Measurements from ENCODE around the gene ADAP1.

Gene ADAP1

DNA sequence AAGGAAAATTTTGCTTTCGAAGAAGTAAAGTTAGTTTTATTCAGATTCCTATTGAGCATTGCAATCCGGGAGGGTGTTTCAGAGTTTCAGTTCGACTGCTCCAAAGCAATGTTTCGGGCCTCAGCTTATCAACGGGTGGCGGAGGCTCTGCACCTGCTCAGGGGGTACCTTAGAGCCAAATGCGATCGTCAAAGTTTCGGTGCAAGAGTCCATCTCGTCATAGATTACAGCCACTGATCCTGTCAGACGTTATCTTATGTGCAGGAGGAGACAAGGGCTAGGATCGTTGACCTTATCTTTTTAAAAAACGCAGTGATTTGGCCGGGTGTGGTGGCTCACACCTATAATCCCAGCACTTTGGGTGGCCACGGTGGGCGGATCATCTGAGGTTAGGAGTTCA, 24.7 kb upstream of the ADAP1 start:
- no peaks in the 10 kb centered on the region for H3K27me3 ChIP-seq (ENCODE audit: insufficient read depth, low read length)
- no peaks in the 10 kb centered on the region for H3K36me3 ChIP-seq (ENCODE audit: insufficient read depth, low read length)
- no peak overlapping the region for H3K4me3 ChIP-seq (ENCODE audit: low read depth, low read length)
- H3K27ac ChIP-seq (ENCODE audit: low read depth, low read length), result no peak overlapping the region
- no peaks in the 10 kb centered on the region for H3K4me1 ChIP-seq (ENCODE audit: control insufficient read depth, insufficient read depth, low read length, unreplicated experiment)
- no peak overlapping the region for H2AFZ ChIP-seq (ENCODE audit: low read length, unreplicated experiment)
- peaks cover 11% of the 10 kb centered on the region for H3K79me2 ChIP-seq (ENCODE audit: control insufficient read depth, insufficient read depth, low read length, unreplicated experiment)

DNA sequence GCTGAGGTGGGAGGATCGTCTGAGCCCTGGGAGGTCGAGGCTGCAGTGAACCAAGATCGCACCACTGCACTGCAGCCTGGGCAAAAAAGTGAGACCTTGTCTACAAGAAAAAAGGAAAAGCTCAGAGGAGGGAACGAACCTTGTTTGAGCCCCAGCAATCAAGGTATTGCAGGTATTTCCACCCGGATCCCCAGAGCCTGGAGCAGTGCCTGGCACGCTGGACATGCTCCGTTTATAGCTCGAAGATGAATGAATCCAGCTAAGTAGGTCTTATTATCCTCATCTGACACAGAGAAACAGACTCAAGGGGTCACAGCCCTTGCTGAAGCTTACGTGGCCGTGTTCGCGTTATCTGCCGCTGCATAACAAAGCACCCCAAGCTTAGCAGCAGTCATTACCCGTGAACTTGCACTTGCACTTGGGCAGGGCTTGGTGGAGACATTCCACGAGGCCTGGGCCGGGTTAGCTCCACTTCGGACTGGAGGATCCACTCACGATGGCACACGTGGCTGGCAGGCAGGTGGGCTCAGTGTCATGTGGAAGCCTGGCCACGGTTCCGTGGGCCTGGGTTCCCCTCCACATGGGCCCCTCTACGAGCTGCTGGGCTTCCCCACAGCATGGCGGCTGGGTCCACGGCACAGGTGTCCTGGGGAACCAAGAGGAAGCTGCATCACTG, 24.1 kb upstream of the ADAP1 start:
- H3K27ac ChIP-seq (ENCODE audit: low read depth, low read length), result no peak overlapping the region
- peaks cover 17% of the 10 kb centered on the region for H3K79me2 ChIP-seq (ENCODE audit: control insufficient read depth, insufficient read depth, low read length, unreplicated experiment)
- no peaks in the 10 kb centered on the region for H3K4me1 ChIP-seq (ENCODE audit: control insufficient read depth, insufficient read depth, low read length, unreplicated experiment)

DNA sequence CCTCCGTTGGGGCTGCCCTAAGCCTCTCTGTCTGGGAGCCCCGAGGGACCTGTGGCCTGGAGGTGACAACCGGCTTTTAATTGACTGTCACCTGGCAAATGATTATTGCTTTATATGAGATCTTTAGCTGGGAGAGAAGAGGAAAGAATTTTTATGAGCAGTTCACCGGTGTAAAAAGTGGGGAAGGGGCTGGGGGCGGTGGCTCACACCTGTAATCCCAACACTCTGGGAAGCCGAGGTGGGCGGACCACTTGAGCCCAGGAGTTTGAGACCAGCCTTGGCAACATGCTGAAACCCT, 23.5 kb upstream of the ADAP1 start:
- H3K27me3 ChIP-seq (ENCODE audit: insufficient read depth, low read length), result no peaks in the 10 kb centered on the region
- peaks cover 5% of the 10 kb centered on the region for H3K4me1 ChIP-seq (ENCODE audit: control insufficient read depth, insufficient read depth, low read length, unreplicated experiment)
- H3K27ac ChIP-seq (ENCODE audit: low read depth, low read length), result no peak overlapping the region
- peaks cover 23% of the 10 kb centered on the region for H3K79me2 ChIP-seq (ENCODE audit: control insufficient read depth, insufficient read depth, low read length, unreplicated experiment)
- H2AFZ ChIP-seq (ENCODE audit: low read length, unreplicated experiment), result no peak overlapping the region
- no peak overlapping the region for H3K4me3 ChIP-seq (ENCODE audit: low read depth, low read length)
- peaks cover 1% of the 10 kb centered on the region; the same call in 1 of the 2 replicates for H3K36me3 ChIP-seq (ENCODE audit: insufficient read depth, low read length)

More for the DNA sequence above, 24.1 kb upstream of the ADAP1 start:
- Histone ChIP-seq H2AFZ (ENCODE audit: low read length, unreplicated experiment) (no peak overlapping the region), H3K27me3 (ENCODE audit: insufficient read depth, low read length) (no peaks in the 10 kb centered on the region), H3K4me3 (ENCODE audit: low read depth, low read length) (no peak overlapping the region), H3K36me3 (ENCODE audit: insufficient read depth, low read length) (no peaks in the 10 kb centered on the region)

DNA sequence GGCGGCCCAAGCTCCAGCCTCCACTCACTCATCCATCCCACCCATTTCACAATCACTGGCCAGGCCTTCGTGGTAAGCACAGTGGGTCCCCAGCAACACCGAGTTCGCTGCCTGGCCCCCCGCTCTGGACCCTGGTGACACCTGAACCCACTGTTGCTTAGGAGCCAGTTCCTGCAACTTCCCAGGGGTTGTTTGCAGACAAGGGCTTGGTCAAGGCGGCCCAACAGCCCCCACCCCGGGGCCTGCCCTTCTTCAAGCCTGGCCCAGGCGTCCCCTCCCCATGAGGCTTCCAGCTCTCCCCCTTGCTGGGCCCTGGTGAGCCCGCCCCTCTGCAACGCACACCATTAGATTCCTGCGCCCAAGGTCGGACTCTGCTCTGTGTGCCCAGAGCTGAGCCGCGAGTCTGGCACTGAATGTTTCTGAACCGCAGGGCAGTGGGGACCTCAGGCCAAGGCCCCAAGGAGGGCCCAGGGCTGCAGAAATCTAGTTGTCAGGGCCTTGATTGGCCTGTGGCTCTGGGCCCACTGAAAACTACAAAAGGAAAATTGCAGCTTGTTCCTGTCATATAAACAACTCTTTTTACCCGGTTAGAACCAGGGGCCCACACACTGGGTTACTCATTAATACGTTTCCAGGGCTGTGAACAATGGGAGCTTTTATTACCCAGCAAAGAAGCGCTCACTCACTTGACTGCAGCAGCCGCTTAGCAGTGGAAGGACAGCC, 23.0 kb upstream of the ADAP1 start:
- Histone ChIP-seq H3K4me1 (ENCODE audit: control insufficient read depth, insufficient read depth, low read length, unreplicated experiment) (peaks cover 9% of the 10 kb centered on the region), H3K27ac (ENCODE audit: low read depth, low read length) (no peak overlapping the region), H3K36me3 (ENCODE audit: insufficient read depth, low read length) (peaks cover 6% of the 10 kb centered on the region), H3K27me3 (ENCODE audit: insufficient read depth, low read length) (no peaks in the 10 kb centered on the region), H3K4me3 (ENCODE audit: low read depth, low read length) (no peak overlapping the region), H2AFZ (ENCODE audit: low read length, unreplicated experiment) (no peak overlapping the region), H3K79me2 (ENCODE audit: control insufficient read depth, insufficient read depth, low read length, unreplicated experiment) (peaks cover 28% of the 10 kb centered on the region)

DNA sequence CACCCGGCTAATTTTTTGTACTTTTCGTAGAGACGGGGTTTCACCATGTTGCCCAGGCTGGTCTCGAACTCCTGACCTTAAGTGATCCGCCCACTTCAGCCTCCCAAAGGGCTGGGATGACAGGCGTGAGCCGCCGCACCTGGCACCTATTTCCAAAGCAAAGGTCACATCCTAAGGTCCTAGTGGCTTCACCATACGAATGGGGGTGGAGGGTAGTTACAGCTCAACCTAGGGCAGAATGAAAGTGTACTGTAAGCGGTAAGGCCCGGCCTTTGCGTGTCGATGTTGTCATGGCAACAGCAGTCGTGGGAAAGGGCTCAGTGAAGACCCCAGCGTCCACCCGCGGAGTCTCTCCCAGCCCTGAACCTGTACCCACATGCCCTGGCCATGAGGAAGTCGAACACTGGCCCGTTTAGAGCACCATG, 22.4 kb upstream of the ADAP1 start:
- H3K4me3 ChIP-seq (ENCODE audit: low read depth, low read length), result no peak overlapping the region
- no peak overlapping the region for H2AFZ ChIP-seq (ENCODE audit: low read length, unreplicated experiment)
- no peaks in the 10 kb centered on the region for H3K27me3 ChIP-seq (ENCODE audit: insufficient read depth, low read length)
- peaks cover 9% of the 10 kb centered on the region for H3K4me1 ChIP-seq (ENCODE audit: control insufficient read depth, insufficient read depth, low read length, unreplicated experiment)
- H3K79me2 ChIP-seq (ENCODE audit: control insufficient read depth, insufficient read depth, low read length, unreplicated experiment), result peaks cover 34% of the 10 kb centered on the region
- no peak overlapping the region for H3K27ac ChIP-seq (ENCODE audit: low read depth, low read length)
- peaks cover 12% of the 10 kb centered on the region for H3K36me3 ChIP-seq (ENCODE audit: insufficient read depth, low read length)

DNA sequence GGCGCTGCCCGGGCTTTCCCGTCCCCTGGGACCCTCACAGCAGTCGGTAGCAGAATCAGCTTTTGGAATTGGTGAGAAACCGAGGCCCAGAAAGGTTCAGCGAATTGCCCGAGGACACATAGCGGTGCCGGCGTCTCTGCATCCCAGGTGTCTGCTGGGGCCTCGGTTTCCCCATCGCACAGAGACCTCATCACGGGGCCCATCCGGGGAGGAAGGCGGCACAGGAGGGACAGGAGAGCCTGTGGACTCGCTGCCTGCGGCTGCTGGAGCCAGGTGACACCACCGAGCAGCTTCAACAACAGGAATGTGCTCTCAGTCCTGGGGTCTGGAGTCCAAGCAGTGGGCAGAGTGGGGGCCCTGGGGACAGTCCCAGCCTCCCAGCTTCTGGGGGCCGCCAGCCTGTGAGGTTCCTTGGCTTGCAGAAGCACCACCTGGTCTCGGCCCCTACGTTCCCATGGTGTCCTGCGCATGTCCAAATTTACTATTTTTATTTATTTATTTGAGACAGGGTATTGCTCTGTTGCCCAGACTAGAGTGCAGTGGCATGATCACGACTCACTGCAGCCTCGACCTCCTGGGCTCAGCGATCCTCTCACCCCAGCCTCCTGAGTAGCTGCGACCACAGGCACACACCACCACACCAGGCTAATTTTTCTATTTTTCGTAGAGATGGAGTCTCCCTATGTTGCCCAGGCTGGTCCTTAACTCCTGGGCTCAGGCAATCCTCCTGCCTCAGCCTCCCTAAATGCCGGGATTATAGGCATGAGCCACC, 21.4 kb upstream of the ADAP1 start:
- Histone ChIP-seq H3K27ac (ENCODE audit: low read depth, low read length) (no peak overlapping the region), H2AFZ (ENCODE audit: low read length, unreplicated experiment) (peak overlapping the region; percentile 10)

DNA sequence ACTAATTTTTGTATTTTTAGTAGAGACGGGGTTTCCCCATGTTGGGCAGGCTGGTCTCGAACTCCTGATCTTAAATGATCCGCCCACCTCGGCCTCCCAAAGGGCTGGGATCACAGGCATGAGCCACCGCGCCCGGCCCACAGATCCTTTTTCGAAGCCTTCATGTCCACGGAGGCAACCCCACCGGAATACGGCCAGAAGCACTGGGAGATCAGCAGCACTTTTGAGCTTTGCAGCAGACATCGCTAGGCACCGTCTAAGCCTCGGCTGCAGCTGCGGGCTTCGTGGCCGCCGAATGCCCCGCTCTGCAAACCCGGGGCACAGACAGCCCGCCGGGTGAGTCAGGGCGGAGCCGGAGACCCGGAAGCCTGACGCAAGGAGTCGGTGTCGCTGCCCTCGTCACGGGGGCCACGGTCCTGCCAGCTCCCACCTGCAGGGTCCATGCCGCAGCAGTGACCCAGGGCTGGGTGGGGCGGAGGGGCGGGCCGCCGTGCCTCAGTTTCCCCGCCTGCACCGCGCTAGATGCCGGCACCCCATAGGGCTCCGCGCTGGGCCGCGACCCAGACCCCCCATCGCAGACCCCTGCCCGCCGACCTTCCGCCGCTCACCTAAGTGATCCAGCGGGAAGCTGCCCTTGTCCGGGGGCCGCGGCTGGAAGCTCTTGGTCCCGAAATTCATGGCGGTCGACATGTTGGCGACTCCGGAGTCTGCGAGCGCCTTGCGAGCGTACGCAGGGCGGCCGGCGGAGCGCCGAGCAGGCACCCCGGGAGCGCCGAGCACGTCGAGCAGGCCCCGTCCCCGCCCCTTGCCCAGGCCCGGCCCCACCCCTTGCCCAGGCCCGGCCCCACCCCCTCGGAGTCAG, 20.6 kb upstream of the ADAP1 start, which contains the start of gene COX19:
Gene COX19 (minus strand): TSS at position 730 of the 862 bp plus-strand sequence. CDS start 40 bp downstream, at position 690.
- Histone ChIP-seq H3K27ac (ENCODE audit: low read depth, low read length) (peak within 1 kb of the TSS; percentile 86), H2AFZ (ENCODE audit: low read length, unreplicated experiment) (peak within 1 kb of the TSS; percentile 77), H3K27me3 (ENCODE audit: insufficient read depth, low read length) (no peaks in the 10 kb centered on the region), H3K4me3 (ENCODE audit: low read depth, low read length) (peak within 1 kb of the TSS; percentile 91), H3K4me1 (ENCODE audit: control insufficient read depth, insufficient read depth, low read length, unreplicated experiment) (peaks cover 9% of the 10 kb centered on the region), H3K36me3 (ENCODE audit: insufficient read depth, low read length) (peaks cover 19% of the 10 kb centered on the region), H3K79me2 (ENCODE audit: control insufficient read depth, insufficient read depth, low read length, unreplicated experiment) (peaks cover 44% of the 10 kb centered on the region)

More for the DNA sequence above, 21.4 kb upstream of the ADAP1 start:
- Histone ChIP-seq H3K79me2 (ENCODE audit: control insufficient read depth, insufficient read depth, low read length, unreplicated experiment) (peaks cover 41% of the 10 kb centered on the region), H3K4me3 (ENCODE audit: low read depth, low read length) (peak overlapping the region; percentile 91), H3K36me3 (ENCODE audit: insufficient read depth, low read length) (peaks cover 18% of the 10 kb centered on the region), H3K27me3 (ENCODE audit: insufficient read depth, low read length) (no peaks in the 10 kb centered on the region), H3K4me1 (ENCODE audit: control insufficient read depth, insufficient read depth, low read length, unreplicated experiment) (peaks cover 9% of the 10 kb centered on the region)

DNA sequence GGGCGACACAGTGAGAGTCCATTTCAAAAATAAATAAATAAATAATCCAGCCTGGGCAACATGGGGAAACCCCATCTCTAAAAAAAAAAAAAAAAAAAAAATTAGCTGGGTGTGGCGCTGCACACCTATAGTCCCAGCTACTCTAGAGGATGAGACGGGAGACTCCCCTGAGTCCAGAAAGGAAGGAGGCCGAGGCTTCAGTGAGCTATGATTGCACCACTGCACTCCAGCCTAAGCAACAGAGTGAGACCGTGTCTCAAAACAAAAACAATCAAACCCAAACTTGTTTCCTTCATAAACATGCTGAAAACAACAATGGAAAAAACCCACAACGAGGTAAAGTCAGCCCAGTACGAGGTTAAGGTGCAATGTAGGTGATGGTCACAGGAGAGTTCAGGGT, 19.7 kb upstream of the ADAP1 start:
- Histone ChIP-seq H3K27ac (ENCODE audit: low read depth, low read length) (peak overlapping the region; percentile 86; the same call in 1 of the 2 replicates), H2AFZ (ENCODE audit: low read length, unreplicated experiment) (no peak overlapping the region), H3K27me3 (ENCODE audit: insufficient read depth, low read length) (no peaks in the 10 kb centered on the region), H3K79me2 (ENCODE audit: control insufficient read depth, insufficient read depth, low read length, unreplicated experiment) (peaks cover 44% of the 10 kb centered on the region), H3K4me1 (ENCODE audit: control insufficient read depth, insufficient read depth, low read length, unreplicated experiment) (peaks cover 9% of the 10 kb centered on the region), H3K4me3 (ENCODE audit: low read depth, low read length) (peak overlapping the region; percentile 91), H3K36me3 (ENCODE audit: insufficient read depth, low read length) (peaks cover 19% of the 10 kb centered on the region)

DNA sequence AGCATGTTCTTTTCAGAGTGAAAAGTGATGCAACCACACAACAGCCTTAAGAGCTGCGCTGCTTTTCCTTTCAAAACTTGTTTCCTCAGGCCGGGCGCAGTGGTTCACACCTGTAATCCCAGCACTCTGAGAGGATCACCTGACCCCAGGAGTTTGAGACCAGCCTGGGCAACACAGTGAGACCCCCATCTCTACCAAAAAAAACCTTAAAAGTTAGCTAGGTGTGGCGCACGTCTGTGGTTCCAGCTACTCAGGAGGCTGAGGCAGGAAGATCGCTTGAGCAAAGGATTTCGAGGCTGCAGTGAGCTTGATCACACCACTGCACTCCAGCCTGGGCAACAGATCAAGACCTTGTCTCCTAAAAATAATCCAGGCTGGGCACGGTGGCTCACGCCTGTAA, 18.8 kb upstream of the ADAP1 start:
- Histone ChIP-seq H2AFZ (ENCODE audit: low read length, unreplicated experiment) (no peak overlapping the region), H3K79me2 (ENCODE audit: control insufficient read depth, insufficient read depth, low read length, unreplicated experiment) (peaks cover 44% of the 10 kb centered on the region), H3K27me3 (ENCODE audit: insufficient read depth, low read length) (no peaks in the 10 kb centered on the region), H3K27ac (ENCODE audit: low read depth, low read length) (no peak overlapping the region), H3K4me1 (ENCODE audit: control insufficient read depth, insufficient read depth, low read length, unreplicated experiment) (peaks cover 9% of the 10 kb centered on the region), H3K4me3 (ENCODE audit: low read depth, low read length) (no peak overlapping the region), H3K36me3 (ENCODE audit: insufficient read depth, low read length) (peaks cover 19% of the 10 kb centered on the region)

Measured in ACC112 (cell line).